ENCODE results near the gene HSPA1L. TPM values are rescaled to one million over a fixed set of nuclear protein-coding genes. Genes with fewer than 3 reads are reported as not detected.
"Not testable (repeated sequence)": the region's sequence is repeated elsewhere in the genome, so short reads cannot be mapped to it uniquely, and the experiment has no call there.

Gene HSPA1L
- total and polyA plus RNA-seq, 4 donors: 0.27 to 0.79 (median 0.47) TPM

DNA sequence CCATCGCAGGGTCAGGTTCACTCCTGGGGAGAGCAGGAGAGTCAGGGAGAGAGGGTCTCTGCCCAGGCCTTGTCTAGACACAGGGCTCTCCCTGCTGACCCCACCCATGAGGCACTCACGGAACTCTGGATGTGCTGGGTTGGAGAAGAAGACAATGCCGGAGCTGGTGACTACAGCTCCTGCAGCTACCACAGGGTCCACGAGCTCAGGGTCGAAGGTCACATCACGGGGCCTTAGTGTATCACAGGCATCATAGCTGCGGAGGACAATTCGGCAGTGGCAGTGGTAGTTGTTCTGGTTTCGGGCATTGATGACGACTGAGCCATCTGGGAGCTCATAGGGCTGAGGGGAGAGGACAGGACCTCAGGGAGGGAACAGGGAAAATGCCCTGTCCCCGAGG is 44.8 kb upstream of the HSPA1L start:
- no peak overlapping the region for H3K27ac ChIP-seq (ENCODE audit: low read depth in 1 of 2, low read length in 2 of 2)
- no peaks in the 10 kb centered on the region for H3K9me3 ChIP-seq (ENCODE audit: control insufficient read depth in 4 of 4, low read length in 3 of 4)
- no peak overlapping the region for H3K9ac ChIP-seq (ENCODE audit: low read depth in 1 of 2, low read length in 2 of 2)
- WGBS: 93% methylated on average over 11 of the region's 11 CpGs
- DNase-seq (ENCODE audit: low spot score): no peak
- no peak for TF ChIP-seq FOXA1 (IDR thresholded peaks at IDR 0.05)
- no peak for TF ChIP-seq JUND (IDR thresholded peaks at IDR 0.05)
- TF ChIP-seq, protein P1, sequence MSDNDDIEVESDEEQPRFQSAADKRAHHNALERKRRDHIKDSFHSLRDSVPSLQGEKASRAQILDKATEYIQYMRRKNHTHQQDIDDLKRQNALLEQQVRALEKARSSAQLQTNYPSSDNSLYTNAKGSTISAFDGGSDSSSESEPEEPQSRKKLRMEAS (IDR thresholded peaks at IDR 0.05): no peak
- TF ChIP-seq, protein P2, sequence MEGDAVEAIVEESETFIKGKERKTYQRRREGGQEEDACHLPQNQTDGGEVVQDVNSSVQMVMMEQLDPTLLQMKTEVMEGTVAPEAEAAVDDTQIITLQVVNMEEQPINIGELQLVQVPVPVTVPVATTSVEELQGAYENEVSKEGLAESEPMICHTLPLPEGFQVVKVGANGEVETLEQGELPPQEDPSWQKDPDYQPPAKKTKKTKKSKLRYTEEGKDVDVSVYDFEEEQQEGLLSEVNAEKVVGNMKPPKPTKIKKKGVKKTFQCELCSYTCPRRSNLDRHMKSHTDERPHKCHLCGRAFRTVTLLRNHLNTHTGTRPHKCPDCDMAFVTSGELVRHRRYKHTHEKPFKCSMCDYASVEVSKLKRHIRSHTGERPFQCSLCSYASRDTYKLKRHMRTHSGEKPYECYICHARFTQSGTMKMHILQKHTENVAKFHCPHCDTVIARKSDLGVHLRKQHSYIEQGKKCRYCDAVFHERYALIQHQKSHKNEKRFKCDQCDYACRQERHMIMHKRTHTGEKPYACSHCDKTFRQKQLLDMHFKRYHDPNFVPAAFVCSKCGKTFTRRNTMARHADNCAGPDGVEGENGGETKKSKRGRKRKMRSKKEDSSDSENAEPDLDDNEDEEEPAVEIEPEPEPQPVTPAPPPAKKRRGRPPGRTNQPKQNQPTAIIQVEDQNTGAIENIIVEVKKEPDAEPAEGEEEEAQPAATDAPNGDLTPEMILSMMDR (IDR thresholded peaks at IDR 0.05; ENCODE audit: low read depth, low read length, missing input control): no peak
- TF ChIP-seq EGR1 (IDR thresholded peaks at IDR 0.05; ENCODE audit: low read depth in 2 of 2): no peak
- TF ChIP-seq FOXA2 (IDR thresholded peaks at IDR 0.05): no peak
- TF ChIP-seq YY1 (IDR thresholded peaks at IDR 0.05): no peak
- peaks cover 9 to 28% (median 12%) of the 10 kb centered on the region in 4 donors for H3K36me3 ChIP-seq (ENCODE audit: control insufficient read depth in 4 of 4, insufficient read depth in 3 of 4, low read depth in 1 of 4, low read length in 3 of 4)
- peaks cover 11 to 20% (median 16%) of the 10 kb centered on the region in 4 donors for H3K4me1 ChIP-seq (ENCODE audit: control insufficient read depth in 4 of 4, insufficient read depth in 4 of 4, low read length in 3 of 4)
- H3K4me3 ChIP-seq (ENCODE audit: low read depth in 1 of 3, low read length in 3 of 3): no peak overlapping the region
- no peaks in the 10 kb centered on the region for H3K27me3 ChIP-seq (ENCODE audit: control insufficient read depth in 4 of 4, insufficient read depth in 4 of 4, low read length in 3 of 4)

DNA sequence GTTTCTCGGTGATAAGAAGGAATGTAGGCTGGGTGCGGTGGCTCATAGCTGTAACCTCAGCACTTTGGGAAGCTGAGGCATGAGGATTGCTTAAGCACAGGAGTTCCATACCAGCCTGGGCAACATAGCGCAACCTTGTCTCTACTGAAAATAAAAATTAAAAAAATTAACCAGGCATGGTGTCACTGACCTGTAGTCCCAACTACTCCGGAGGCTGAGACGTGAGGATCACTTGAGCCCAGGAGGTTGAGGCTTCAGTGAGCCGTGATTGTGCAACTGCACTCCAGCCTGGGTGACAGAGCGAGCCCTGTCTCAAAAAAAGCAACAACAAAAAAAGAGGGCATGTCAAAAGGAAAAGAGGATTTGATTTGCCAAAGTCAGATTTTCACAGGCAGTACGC is 43.6 kb upstream of the HSPA1L start:
- H3K9ac ChIP-seq (ENCODE audit: low read depth in 1 of 2, low read length in 2 of 2): no peak overlapping the region
- no peaks in the 10 kb centered on the region for H3K27me3 ChIP-seq (ENCODE audit: control insufficient read depth in 4 of 4, insufficient read depth in 4 of 4, low read length in 3 of 4)
- H3K9me3 ChIP-seq (ENCODE audit: control insufficient read depth in 4 of 4, low read length in 3 of 4): no peaks in the 10 kb centered on the region
- DNase-seq (ENCODE audit: low spot score): no peak
- TF ChIP-seq RXRA (IDR thresholded peaks at IDR 0.05) (no peak), YY1 (IDR thresholded peaks at IDR 0.05) (no peak), FOXA1 (IDR thresholded peaks at IDR 0.05) (no peak), NR2F2 (IDR thresholded peaks at IDR 0.05) (no peak), RAD21 (IDR thresholded peaks at IDR 0.05) (no peak), SP1 (IDR thresholded peaks at IDR 0.05) (no peak), HNF4G (IDR thresholded peaks at IDR 0.05) (no peak), TAF1 (conservative IDR thresholded peaks at IDR 0.05) (no peak), HNF4A (conservative IDR thresholded peaks at IDR 0.05) (no peak), ATF3 (IDR thresholded peaks at IDR 0.05) (no peak), JUND (IDR thresholded peaks at IDR 0.05) (no peak)
- TF ChIP-seq, protein P3, sequence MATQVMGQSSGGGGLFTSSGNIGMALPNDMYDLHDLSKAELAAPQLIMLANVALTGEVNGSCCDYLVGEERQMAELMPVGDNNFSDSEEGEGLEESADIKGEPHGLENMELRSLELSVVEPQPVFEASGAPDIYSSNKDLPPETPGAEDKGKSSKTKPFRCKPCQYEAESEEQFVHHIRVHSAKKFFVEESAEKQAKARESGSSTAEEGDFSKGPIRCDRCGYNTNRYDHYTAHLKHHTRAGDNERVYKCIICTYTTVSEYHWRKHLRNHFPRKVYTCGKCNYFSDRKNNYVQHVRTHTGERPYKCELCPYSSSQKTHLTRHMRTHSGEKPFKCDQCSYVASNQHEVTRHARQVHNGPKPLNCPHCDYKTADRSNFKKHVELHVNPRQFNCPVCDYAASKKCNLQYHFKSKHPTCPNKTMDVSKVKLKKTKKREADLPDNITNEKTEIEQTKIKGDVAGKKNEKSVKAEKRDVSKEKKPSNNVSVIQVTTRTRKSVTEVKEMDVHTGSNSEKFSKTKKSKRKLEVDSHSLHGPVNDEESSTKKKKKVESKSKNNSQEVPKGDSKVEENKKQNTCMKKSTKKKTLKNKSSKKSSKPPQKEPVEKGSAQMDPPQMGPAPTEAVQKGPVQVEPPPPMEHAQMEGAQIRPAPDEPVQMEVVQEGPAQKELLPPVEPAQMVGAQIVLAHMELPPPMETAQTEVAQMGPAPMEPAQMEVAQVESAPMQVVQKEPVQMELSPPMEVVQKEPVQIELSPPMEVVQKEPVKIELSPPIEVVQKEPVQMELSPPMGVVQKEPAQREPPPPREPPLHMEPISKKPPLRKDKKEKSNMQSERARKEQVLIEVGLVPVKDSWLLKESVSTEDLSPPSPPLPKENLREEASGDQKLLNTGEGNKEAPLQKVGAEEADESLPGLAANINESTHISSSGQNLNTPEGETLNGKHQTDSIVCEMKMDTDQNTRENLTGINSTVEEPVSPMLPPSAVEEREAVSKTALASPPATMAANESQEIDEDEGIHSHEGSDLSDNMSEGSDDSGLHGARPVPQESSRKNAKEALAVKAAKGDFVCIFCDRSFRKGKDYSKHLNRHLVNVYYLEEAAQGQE (IDR thresholded peaks at IDR 0.05): no peak
- TF ChIP-seq, protein P1 (IDR thresholded peaks at IDR 0.05): no peak
- TF ChIP-seq, protein P2 (IDR thresholded peaks at IDR 0.05; ENCODE audit: low read depth, low read length, missing input control): no peak
- 99% methylated on average over 8 of the region's 8 CpGs for WGBS
- H3K4me1 ChIP-seq (ENCODE audit: control insufficient read depth in 4 of 4, insufficient read depth in 4 of 4, low read length in 3 of 4): peaks cover 6 to 15% (median 14%) of the 10 kb centered on the region in 4 donors
- no peak overlapping the region for H3K4me3 ChIP-seq (ENCODE audit: low read depth in 1 of 3, low read length in 3 of 3)
- H3K36me3 ChIP-seq (ENCODE audit: control insufficient read depth in 4 of 4, insufficient read depth in 3 of 4, low read depth in 1 of 4, low read length in 3 of 4): peaks cover 9 to 28% (median 12%) of the 10 kb centered on the region in 4 donors
- no peak overlapping the region for H3K27ac ChIP-seq (ENCODE audit: low read depth in 1 of 2, low read length in 2 of 2)

GRCh38 chr6:31857774-31858173 is 42.7 kb upstream of the HSPA1L start:
- H3K4me1 ChIP-seq (ENCODE audit: control insufficient read depth in 4 of 4, insufficient read depth in 4 of 4, low read length in 3 of 4); H3K9me3 ChIP-seq (ENCODE audit: control insufficient read depth in 4 of 4, low read length in 3 of 4); H3K4me3 ChIP-seq (ENCODE audit: low read depth in 1 of 3, low read length in 3 of 3); H3K27ac ChIP-seq (ENCODE audit: low read depth in 1 of 2, low read length in 2 of 2); DNase-seq (ENCODE audit: low spot score); H3K27me3 ChIP-seq (ENCODE audit: control insufficient read depth in 4 of 4, insufficient read depth in 4 of 4, low read length in 3 of 4); H3K9ac ChIP-seq (ENCODE audit: low read depth in 1 of 2, low read length in 2 of 2): not testable (repeated sequence)
- 95% methylated on average over 8 of the region's 8 CpGs for WGBS
- H3K36me3 ChIP-seq (ENCODE audit: control insufficient read depth in 4 of 4, insufficient read depth in 3 of 4, low read depth in 1 of 4, low read length in 3 of 4): peaks cover 9 to 28% (median 12%) of the 10 kb centered on the region in 4 donors
